Stimulated activated CD4-positive, alpha-beta T cell treated with anti-CD3 and anti-CD28 coated beads, Interleukin-1b, Interleukin-23, amount 100 ng/mL, for 1 hour (primary cell): ENCODE results near the gene SUCLA2.

ENCODE experiments used
- DNase-seq, 2 donors: peaks; one replicate each; pipeline ENCODE4 v3.0.0-alpha.2; 2020; ENCODE audit warnings: low read depth in 2 of 2

SUCLA2 gene

GRCh38 chr13:47903836-47904235 lies 97.2 kb downstream of the SUCLA2 start:
- no peak for DNase-seq

DNA sequence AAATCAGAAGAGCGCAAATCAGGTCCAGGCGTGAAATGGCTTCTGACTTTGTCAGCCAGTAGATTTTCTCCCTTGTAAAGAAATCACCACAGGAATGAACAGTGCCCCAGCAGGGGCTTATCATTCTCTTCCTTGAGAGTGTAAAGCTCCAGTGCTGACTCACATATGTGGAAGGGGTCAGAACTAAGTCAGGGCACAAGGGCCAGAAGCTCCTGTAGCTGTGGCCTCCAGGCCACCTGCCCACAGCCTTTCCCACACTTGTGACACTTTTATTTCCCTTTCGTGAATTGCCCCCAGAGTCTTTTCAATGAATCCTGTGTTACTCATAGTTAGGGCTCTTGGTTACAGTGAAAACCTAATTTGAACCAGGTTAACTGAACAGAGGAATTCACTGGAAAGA lies 99.6 kb downstream of the SUCLA2 start:
- no peak for DNase-seq

- no peak for DNase-seq
Observed at GRCh38 chr13:47898080-47898479, 103.0 kb downstream of the SUCLA2 start.

DNA sequence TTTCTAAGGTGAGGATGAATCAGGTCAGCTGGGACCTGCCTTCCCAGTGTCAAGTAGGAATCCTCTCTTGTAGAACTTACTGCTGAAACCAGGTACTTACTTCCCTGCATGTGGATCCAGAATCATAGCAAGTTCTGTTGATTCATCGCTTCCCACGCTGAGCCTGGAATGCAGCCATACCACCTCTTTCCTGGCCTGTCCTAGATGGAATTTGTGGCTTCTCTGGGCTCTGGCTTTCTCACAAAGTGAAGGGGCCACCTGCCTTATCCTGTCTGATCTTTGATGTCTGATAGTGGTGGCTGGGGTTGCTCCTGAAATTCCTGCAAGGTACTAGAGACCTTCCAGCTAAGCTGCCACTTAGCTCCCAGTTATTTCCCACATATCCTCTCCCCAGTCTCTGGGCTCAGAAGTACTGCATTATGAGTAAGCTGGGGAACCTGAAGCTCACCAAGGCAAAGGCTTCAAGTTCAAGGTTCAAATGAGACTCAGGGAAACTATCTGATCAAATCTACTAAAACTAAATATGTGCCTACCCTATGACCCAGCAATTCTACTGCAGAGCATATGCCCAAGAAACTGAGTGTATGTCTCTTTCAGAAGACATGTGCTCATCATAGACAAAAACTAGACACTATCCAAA lies 103.5 kb downstream of the SUCLA2 start:
- DNase-seq, result no peak

GRCh38 chr13:47896546-47896945 lies 104.5 kb downstream of the SUCLA2 start:
- DNase-seq, result no peak

DNA sequence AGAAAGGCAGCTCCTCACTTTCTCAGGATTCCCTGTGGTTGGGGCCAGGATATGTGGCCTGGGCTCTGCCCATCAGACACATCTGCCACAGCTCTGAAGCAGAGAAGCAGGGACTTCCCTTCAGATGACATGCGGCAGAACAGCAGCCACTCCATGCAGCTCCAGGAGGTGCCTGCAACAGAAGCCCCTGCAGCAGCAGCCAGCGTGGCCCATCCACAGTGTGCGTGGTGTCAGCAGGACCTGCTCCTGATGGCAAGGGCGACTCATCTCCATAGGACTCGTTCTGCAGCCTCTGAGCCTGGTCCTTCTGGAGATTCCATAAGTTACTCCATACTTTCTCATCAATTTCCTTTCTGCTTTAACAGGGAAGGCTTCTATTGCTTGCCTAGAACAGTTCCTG lies 105.0 kb downstream of the SUCLA2 start:
- no peak for DNase-seq

GRCh38 chr13:47893527-47893926 lies 107.5 kb downstream of the SUCLA2 start:
- no peak for DNase-seq
